ENCODE data around the gene ANAPC4. TPM values are rescaled to one million over a fixed set of nuclear protein-coding genes. Genes with fewer than 3 reads are reported as not detected.

The ANAPC4 gene
- total RNA-seq, 1 experiment from 2014 or later: 42.8 TPM

- no TSS peak for BruUV-seq (replicated peaks)
These were observed 30.1 kb upstream of the ANAPC4 start for GRCh38 chr4:25346913-25347312.

GRCh38 chr4:25347473-25347872, 29.6 kb upstream of the ANAPC4 start:
- Histone ChIP-seq H3K4me1 (ENCODE audit: insufficient read depth, low read length, poor library complexity, severe bottlenecking) (no peaks in the 10 kb centered on the region), H3K36me3 (ENCODE audit: insufficient read depth, low read length, poor library complexity, severe bottlenecking) (no peaks in the 10 kb centered on the region), H3K9me3 (ENCODE audit: low read depth, low read length, poor library complexity, severe bottlenecking) (no peaks in the 10 kb centered on the region), H3K4me3 (ENCODE audit: low read depth, low read length, poor library complexity, severe bottlenecking) (no peak overlapping the region), H3K27me3 (replicated peaks; ENCODE audit: insufficient read depth, low read depth, low read length, poor library complexity) (no peaks in the 10 kb centered on the region), H3K27ac (ENCODE audit: low read depth, low read length, poor library complexity, severe bottlenecking) (no peak overlapping the region)
- DNase-seq (ENCODE audit: low spot score): no peak
- BruUV-seq (replicated peaks): no TSS peak
- CTCF ChIA-PET: no interaction called here
- TF ChIP-seq CTCF (conservative IDR thresholded peaks at IDR 0.05; ENCODE audit: low read depth, low read length) (no peak), EZH2 (IDR thresholded peaks at IDR 0.05; ENCODE audit: borderline replicate concordance, low read depth, low read length, poor library complexity, severe bottlenecking) (no peak)
- intact Hi-C loops (cut with micrococcal nuclease; ENCODE audit: unreplicated experiment): no loop called here
- POLR2A ChIA-PET (ENCODE audit: low non-redundant PET): no interaction called here

More at GRCh38 chr4:25346913-25347312, 30.1 kb upstream of the ANAPC4 start:
- ChIA-PET POLR2A (ENCODE audit: low non-redundant PET) (interaction anchor here (0.6 kb wide), 1 partner anchor 550 kb away, joined by 3 read pairs; no protein-coding TSS in a partner anchor), CTCF (no interaction called here)
- no peak for DNase-seq (ENCODE audit: low spot score)
- TF ChIP-seq CTCF (conservative IDR thresholded peaks at IDR 0.05; ENCODE audit: low read depth, low read length) (no peak), EZH2 (IDR thresholded peaks at IDR 0.05; ENCODE audit: borderline replicate concordance, low read depth, low read length, poor library complexity, severe bottlenecking) (no peak)
- H3K27me3 ChIP-seq (replicated peaks; ENCODE audit: insufficient read depth, low read depth, low read length, poor library complexity): no peaks in the 10 kb centered on the region
- H3K4me1 ChIP-seq (ENCODE audit: insufficient read depth, low read length, poor library complexity, severe bottlenecking): no peaks in the 10 kb centered on the region
- no peak overlapping the region for H3K4me3 ChIP-seq (ENCODE audit: low read depth, low read length, poor library complexity, severe bottlenecking)
- intact Hi-C loops (cut with micrococcal nuclease; ENCODE audit: unreplicated experiment): no loop called here
- no peaks in the 10 kb centered on the region for H3K9me3 ChIP-seq (ENCODE audit: low read depth, low read length, poor library complexity, severe bottlenecking)
- no peak overlapping the region for H3K27ac ChIP-seq (ENCODE audit: low read depth, low read length, poor library complexity, severe bottlenecking)
- H3K36me3 ChIP-seq (ENCODE audit: insufficient read depth, low read length, poor library complexity, severe bottlenecking): no peaks in the 10 kb centered on the region

GRCh38 chr4:25347971-25348370, 29.1 kb upstream of the ANAPC4 start:
- no TSS peak for BruUV-seq (replicated peaks)
- Histone ChIP-seq H3K27ac (ENCODE audit: low read depth, low read length, poor library complexity, severe bottlenecking) (no peak overlapping the region), H3K36me3 (ENCODE audit: insufficient read depth, low read length, poor library complexity, severe bottlenecking) (no peaks in the 10 kb centered on the region), H3K4me1 (ENCODE audit: insufficient read depth, low read length, poor library complexity, severe bottlenecking) (no peaks in the 10 kb centered on the region), H3K27me3 (replicated peaks; ENCODE audit: insufficient read depth, low read depth, low read length, poor library complexity) (no peaks in the 10 kb centered on the region), H3K9me3 (ENCODE audit: low read depth, low read length, poor library complexity, severe bottlenecking) (no peaks in the 10 kb centered on the region), H3K4me3 (ENCODE audit: low read depth, low read length, poor library complexity, severe bottlenecking) (no peak overlapping the region)
- intact Hi-C loops (cut with micrococcal nuclease; ENCODE audit: unreplicated experiment): no loop called here
- ChIA-PET POLR2A (ENCODE audit: low non-redundant PET) (no interaction called here), CTCF (no interaction called here)
- TF ChIP-seq EZH2 (IDR thresholded peaks at IDR 0.05; ENCODE audit: borderline replicate concordance, low read depth, low read length, poor library complexity, severe bottlenecking): no peak
- no peak for TF ChIP-seq CTCF (conservative IDR thresholded peaks at IDR 0.05; ENCODE audit: low read depth, low read length)
- no peak for DNase-seq (ENCODE audit: low spot score)
